ENCODE results near the gene ST8SIA1. TPM values are rescaled to one million over a fixed set of nuclear protein-coding genes. Genes with fewer than 3 reads are reported as not detected.

Gene ST8SIA1
- total and polyA plus RNA-seq, 2 donors (not counting 1 experiment from before 2014, with no cell fraction given), result 0.45 to 23.9 TPM

- H2AFZ ChIP-seq (ENCODE audit: low read length), result no peak overlapping the region
- no peak overlapping the region for H3K4me2 ChIP-seq (ENCODE audit: extremely low read depth, insufficient read depth, low read length)
- no peak for DNase-seq (ENCODE audit: low read depth in 2 of 2)
- no peaks in the 10 kb centered on the region for H3K9me3 ChIP-seq (ENCODE audit: control insufficient read depth, insufficient read depth, low read depth, low read length)
- H3K36me3 ChIP-seq (ENCODE audit: control insufficient read depth, insufficient read depth, low read length), result no peaks in the 10 kb centered on the region
- no peaks in the 10 kb centered on the region for H3K79me2 ChIP-seq (ENCODE audit: control insufficient read depth, insufficient read depth, low read length)
- H3K9ac ChIP-seq (ENCODE audit: insufficient read depth, low read length), result no peak overlapping the region
- TF ChIP-seq CTCF (conservative IDR thresholded peaks at IDR 0.05 in 1 of 2, IDR thresholded peaks at IDR 0.05 in 1 of 2; ENCODE audit: low read depth in 1 of 2, low read length in 2 of 2) (no peak), EZH2 (IDR thresholded peaks at IDR 0.05; ENCODE audit: low read length, missing control alignments) (no peak)
- H3K27ac ChIP-seq (ENCODE audit: insufficient read depth, low read length), result no peak overlapping the region
- peaks cover 4% of the 10 kb centered on the region for H3K4me1 ChIP-seq (ENCODE audit: control insufficient read depth, extremely low read depth, insufficient read depth, low read length)
- H3K27me3 ChIP-seq (ENCODE audit: control insufficient read depth, insufficient read depth, low read length), result peaks cover 14% of the 10 kb centered on the region
- H3K4me3 ChIP-seq (replicated peaks in 1 of 4; ENCODE audit: control extremely low read depth in 1 of 4, insufficient read depth in 1 of 4, low read depth in 3 of 4, low read length in 4 of 4), result peak overlapping the region in 2 of 4 experiments; percentile 70 to 71
- H4K20me1 ChIP-seq (ENCODE audit: control insufficient read depth, extremely low read depth, insufficient read depth, low read length), result no peaks in the 10 kb centered on the region
Observed at GRCh38 chr12:22332202-22332601, 2.3 kb downstream of the ST8SIA1 start.

- DNase-seq (ENCODE audit: low read depth in 2 of 2), result no peak
- Histone ChIP-seq H3K27ac (ENCODE audit: insufficient read depth, low read length) (no peak overlapping the region), H3K9me3 (ENCODE audit: control insufficient read depth, insufficient read depth, low read depth, low read length) (no peaks in the 10 kb centered on the region), H3K4me2 (ENCODE audit: extremely low read depth, insufficient read depth, low read length) (no peak overlapping the region), H3K27me3 (ENCODE audit: control insufficient read depth, insufficient read depth, low read length) (peaks cover 15% of the 10 kb centered on the region), H2AFZ (ENCODE audit: low read length) (no peak overlapping the region), H3K36me3 (ENCODE audit: control insufficient read depth, insufficient read depth, low read length) (no peaks in the 10 kb centered on the region), H3K4me3 (replicated peaks in 1 of 4; ENCODE audit: control extremely low read depth in 1 of 4, insufficient read depth in 1 of 4, low read depth in 3 of 4, low read length in 4 of 4) (no peak overlapping the region), H3K9ac (ENCODE audit: insufficient read depth, low read length) (no peak overlapping the region), H4K20me1 (ENCODE audit: control insufficient read depth, extremely low read depth, insufficient read depth, low read length) (no peaks in the 10 kb centered on the region), H3K79me2 (ENCODE audit: control insufficient read depth, insufficient read depth, low read length) (no peaks in the 10 kb centered on the region), H3K4me1 (ENCODE audit: control insufficient read depth, extremely low read depth, insufficient read depth, low read length) (peaks cover 2% of the 10 kb centered on the region)
- TF ChIP-seq EZH2 (IDR thresholded peaks at IDR 0.05; ENCODE audit: low read length, missing control alignments), result no peak
- no peak for TF ChIP-seq CTCF (conservative IDR thresholded peaks at IDR 0.05 in 1 of 2, IDR thresholded peaks at IDR 0.05 in 1 of 2; ENCODE audit: low read depth in 1 of 2, low read length in 2 of 2)
Observed at GRCh38 chr12:22329621-22330020, 4.9 kb downstream of the ST8SIA1 start.

- H3K9ac ChIP-seq (ENCODE audit: insufficient read depth, low read length), result no peak overlapping the region
- peaks cover 10% of the 10 kb centered on the region for H3K27me3 ChIP-seq (ENCODE audit: control insufficient read depth, insufficient read depth, low read length)
- TF ChIP-seq CTCF (conservative IDR thresholded peaks at IDR 0.05 in 1 of 2, IDR thresholded peaks at IDR 0.05 in 1 of 2; ENCODE audit: low read depth in 1 of 2, low read length in 2 of 2), result no peak
- TF ChIP-seq EZH2 (IDR thresholded peaks at IDR 0.05; ENCODE audit: low read length, missing control alignments), result no peak
- H3K4me2 ChIP-seq (ENCODE audit: extremely low read depth, insufficient read depth, low read length), result no peak overlapping the region
- H3K79me2 ChIP-seq (ENCODE audit: control insufficient read depth, insufficient read depth, low read length), result no peaks in the 10 kb centered on the region
- H3K27ac ChIP-seq (ENCODE audit: insufficient read depth, low read length), result no peak overlapping the region
- no peaks in the 10 kb centered on the region for H3K36me3 ChIP-seq (ENCODE audit: control insufficient read depth, insufficient read depth, low read length)
- no peaks in the 10 kb centered on the region for H4K20me1 ChIP-seq (ENCODE audit: control insufficient read depth, extremely low read depth, insufficient read depth, low read length)
- no peaks in the 10 kb centered on the region for H3K9me3 ChIP-seq (ENCODE audit: control insufficient read depth, insufficient read depth, low read depth, low read length)
- H3K4me1 ChIP-seq (ENCODE audit: control insufficient read depth, extremely low read depth, insufficient read depth, low read length), result no peaks in the 10 kb centered on the region
- DNase-seq (ENCODE audit: low read depth in 2 of 2), result no peak
- no peak overlapping the region for H3K4me3 ChIP-seq (replicated peaks in 1 of 4; ENCODE audit: control extremely low read depth in 1 of 4, insufficient read depth in 1 of 4, low read depth in 3 of 4, low read length in 4 of 4)
- no peak overlapping the region for H2AFZ ChIP-seq (ENCODE audit: low read length)
Observed at GRCh38 chr12:22325218-22325617, 9.3 kb downstream of the ST8SIA1 start.

All from fibroblast of lung (primary cell).